ENCODE measurements around the gene WDR26. TPM values are rescaled to one million over a fixed set of nuclear protein-coding genes. Genes with fewer than 3 reads are reported as not detected.

WDR26 gene
- polyA plus RNA-seq, 1 experiment = 58.7 TPM

GRCh38 chr1:224373008-224373590 lies 61.5 kb downstream of the WDR26 start:
- H3K27ac ChIP-seq (ENCODE audit: low read depth, low read length) = no peak overlapping the region
- CTCF ChIA-PET = interaction anchor here (1.0 kb wide), 1 partner anchor 84 kb away, joined by 3 read pairs; no protein-coding TSS in a partner anchor
- no peak for DNase-seq (ENCODE audit: low read depth, low spot score)
- POLR2A ChIA-PET = no interaction called here
- no peaks in the 10 kb centered on the region for H3K9me3 ChIP-seq (ENCODE audit: control insufficient read depth, insufficient read depth, low read length)
- no peaks in the 10 kb centered on the region for H3K27me3 ChIP-seq (ENCODE audit: control insufficient read depth, insufficient read depth, low read length)
- no peak for TF ChIP-seq CTCF (IDR thresholded peaks at IDR 0.05; ENCODE audit: low read depth, low read length)
- H3K4me3 ChIP-seq (ENCODE audit: low read depth, low read length) = no peak overlapping the region

DNA sequence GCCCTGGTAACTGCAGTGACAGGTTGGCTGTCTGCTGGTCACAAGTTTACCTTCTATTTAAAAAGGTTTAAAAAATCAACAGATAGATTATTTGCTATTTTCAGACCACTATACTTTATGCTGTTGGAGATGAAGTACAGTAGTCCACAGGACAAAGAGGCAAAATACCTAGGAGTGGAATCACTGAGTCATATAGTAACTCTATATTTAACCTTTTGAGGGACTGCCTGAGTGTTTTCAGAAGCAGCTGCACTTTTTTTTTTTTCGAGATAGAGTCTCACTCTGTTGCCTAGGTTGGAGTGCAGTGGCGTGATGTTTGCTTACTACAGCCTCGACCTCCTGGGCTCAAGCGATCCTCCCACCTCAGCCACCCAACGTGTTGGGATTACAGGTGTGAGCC lies 66.2 kb downstream of the WDR26 start:
- POLR2A ChIA-PET = no interaction called here
- no peak for TF ChIP-seq CTCF (IDR thresholded peaks at IDR 0.05; ENCODE audit: low read depth, low read length)
- H3K27me3 ChIP-seq (ENCODE audit: control insufficient read depth, insufficient read depth, low read length) = no peaks in the 10 kb centered on the region
- CTCF ChIA-PET = no interaction called here
- no peaks in the 10 kb centered on the region for H3K9me3 ChIP-seq (ENCODE audit: control insufficient read depth, insufficient read depth, low read length)
- H3K27ac ChIP-seq (ENCODE audit: low read depth, low read length) = no peak overlapping the region
- H3K4me3 ChIP-seq (ENCODE audit: low read depth, low read length) = no peak overlapping the region
- no peak for DNase-seq (ENCODE audit: low read depth, low spot score)

DNA sequence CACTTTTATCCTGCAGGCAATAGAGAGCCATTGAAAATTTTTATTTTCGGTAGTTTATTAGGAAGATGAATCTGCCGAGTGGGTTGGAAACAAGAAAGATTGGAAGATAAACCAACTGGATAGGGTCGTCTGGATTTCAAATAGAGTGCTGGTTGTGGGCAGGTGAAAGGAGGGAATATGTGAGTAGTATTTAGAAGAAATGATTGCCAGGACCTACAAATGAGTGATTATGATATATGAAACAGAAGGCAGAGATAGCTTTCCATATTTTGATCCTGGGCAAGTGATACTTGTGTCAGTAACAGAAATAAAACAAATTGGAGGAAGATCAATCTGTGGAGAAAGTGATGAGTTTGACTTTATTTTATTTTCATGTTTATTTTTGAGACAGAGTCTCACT lies 75.4 kb downstream of the WDR26 start:
- CTCF ChIA-PET = interaction anchor here (0.6 kb wide), 1 partner anchor 108 kb away, joined by 4 read pairs; no protein-coding TSS in a partner anchor

DNA sequence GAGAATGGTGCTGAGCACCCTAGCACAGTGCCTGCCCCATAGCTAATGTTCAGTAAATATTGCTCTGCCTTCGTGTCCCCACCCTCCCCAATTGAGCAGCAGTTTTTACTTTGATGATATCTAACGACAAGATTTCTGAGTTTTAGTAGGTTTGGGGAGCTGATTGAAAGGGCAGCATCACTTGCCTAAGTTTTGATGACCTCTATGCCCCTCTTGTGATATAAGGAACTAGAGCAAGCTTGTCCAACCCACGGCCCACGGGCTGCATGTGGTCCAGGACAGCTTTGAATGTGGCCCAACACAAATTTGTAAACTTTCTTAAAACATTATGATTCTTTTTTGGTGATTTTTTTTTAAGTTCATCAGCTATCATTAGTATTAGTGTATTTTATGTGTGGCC lies 76.4 kb downstream of the WDR26 start:
- DNase-seq (ENCODE audit: low read depth, low spot score) = no peak
- Histone ChIP-seq H3K4me3 (ENCODE audit: low read depth, low read length) (peak overlapping the region; percentile 84), H3K27me3 (ENCODE audit: control insufficient read depth, insufficient read depth, low read length) (no peaks in the 10 kb centered on the region), H3K27ac (ENCODE audit: low read depth, low read length) (no peak overlapping the region), H3K9me3 (ENCODE audit: control insufficient read depth, insufficient read depth, low read length) (no peaks in the 10 kb centered on the region)
- CTCF ChIA-PET = interaction anchor here (0.6 to 2.4 kb wide), 6 partner anchors 26 to 564 kb away, joined by 3 to 8 read pairs (median 4); no protein-coding TSS in a partner anchor
- TF ChIP-seq CTCF (IDR thresholded peaks at IDR 0.05; ENCODE audit: low read depth, low read length) = no peak
- POLR2A ChIA-PET = no interaction called here

More for the DNA sequence above, 75.4 kb downstream of the WDR26 start:
- Histone ChIP-seq H3K9me3 (ENCODE audit: control insufficient read depth, insufficient read depth, low read length) (no peaks in the 10 kb centered on the region), H3K27ac (ENCODE audit: low read depth, low read length) (no peak overlapping the region), H3K4me3 (ENCODE audit: low read depth, low read length) (no peak overlapping the region), H3K27me3 (ENCODE audit: control insufficient read depth, insufficient read depth, low read length) (no peaks in the 10 kb centered on the region)
- POLR2A ChIA-PET = no interaction called here
- no peak for TF ChIP-seq CTCF (IDR thresholded peaks at IDR 0.05; ENCODE audit: low read depth, low read length)
- no peak for DNase-seq (ENCODE audit: low read depth, low spot score)

- ChIA-PET POLR2A (no interaction called here), CTCF (interaction anchor here (0.6 to 2.4 kb wide), 5 partner anchors 26 to 309 kb away, joined by 3 to 8 read pairs (median 5); no protein-coding TSS in a partner anchor)
- peaks cover 2% of the 10 kb centered on the region; the same call in 1 of the 2 replicates for H3K9me3 ChIP-seq (ENCODE audit: control insufficient read depth, insufficient read depth, low read length)
- H3K27me3 ChIP-seq (ENCODE audit: control insufficient read depth, insufficient read depth, low read length) = no peaks in the 10 kb centered on the region
- no peak overlapping the region for H3K27ac ChIP-seq (ENCODE audit: low read depth, low read length)
- H3K4me3 ChIP-seq (ENCODE audit: low read depth, low read length) = peak overlapping the region; percentile 84
- DNase-seq (ENCODE audit: low read depth, low spot score) = no peak
- TF ChIP-seq CTCF (IDR thresholded peaks at IDR 0.05; ENCODE audit: low read depth, low read length) = no peak
These were observed 76.9 kb downstream of the WDR26 start for GRCh38 chr1:224357626-224358124.
